DND-41 (cell line): ENCODE results near the gene EEF2K.
A peak's percentile ranks its signal among the peaks of the same experiment; 100 is the strongest.
"Not testable (repeated sequence)": the region's sequence is repeated elsewhere in the genome, so short reads cannot be mapped to it uniquely, and the experiment has no call there.

Experiments
- ATAC-seq: fragments of 200-7000 bp; cut with Tn5 transposase; 3 replicates; pipeline ENCODE4 v1.9.1; 2021; ENCODE audit warnings: low read depth; ENCODE audit not compliant: insufficient read depth
- DNase-seq: peaks from one replicate; pipeline ENCODE4 v3.0.0-alpha.2; 2020
- H2AFZ ChIP-seq: 2 replicates; pipeline ENCODE4 v1.6.0; 2012; ENCODE audit warnings: low read depth, low read length
- H3K27ac ChIP-seq: 2 replicates; pipeline ENCODE4 v1.5.1; 2012; ENCODE audit warnings: low read length, inconsistent platforms
- H3K27me3 ChIP-seq: fragments of 200-600 bp; sonication (generic); 2 replicates; pipeline ENCODE4 v1.6.0; 2012; ENCODE audit warnings: low read length, mild to moderate bottlenecking, inconsistent platforms; ENCODE audit not compliant: insufficient read depth, poor library complexity
- H3K36me3 ChIP-seq: 2 replicates; pipeline ENCODE4 v1.5.1; 2012; ENCODE audit warnings: low read length, inconsistent platforms; ENCODE audit not compliant: insufficient read depth
- H3K4me1 ChIP-seq: 2 replicates; pipeline ENCODE4 v1.5.1; 2012; ENCODE audit warnings: mild to moderate bottlenecking, low read length; ENCODE audit not compliant: insufficient read depth
- H3K4me2 ChIP-seq: 2 replicates; pipeline ENCODE4 v1.6.0; 2012; ENCODE audit warnings: mild to moderate bottlenecking, moderate library complexity, low read length, inconsistent platforms; ENCODE audit not compliant: insufficient read depth
- H3K4me3 ChIP-seq, 2 experiments: fragments of 200-600 bp in 1 of 2; shearing (Covaris generic) in 1 of 2; 2 replicates each; pipeline ENCODE4 v1.5.1; 2012 to 2016; ENCODE audit warnings: inconsistent platforms in 2 of 2, low read length in 2 of 2, mild to moderate bottlenecking in 2 of 2, low read depth in 1 of 2, moderate library complexity in 1 of 2
- H3K79me2 ChIP-seq: 2 replicates; pipeline ENCODE4 v1.6.0; 2012; ENCODE audit warnings: low read length, inconsistent platforms; ENCODE audit not compliant: insufficient read depth
- H3K9ac ChIP-seq: 2 replicates; pipeline ENCODE4 v1.6.0; 2012; ENCODE audit warnings: low read depth, mild to moderate bottlenecking, inconsistent platforms, low read length, moderate library complexity
- H3K9me3 ChIP-seq: 2 replicates; pipeline ENCODE4 v1.5.1; 2012; ENCODE audit warnings: low read length, moderate library complexity, mild to moderate bottlenecking, inconsistent platforms; ENCODE audit not compliant: insufficient read depth, severe bottlenecking
- H4K20me1 ChIP-seq: 2 replicates; pipeline ENCODE4 v1.6.0; 2012; ENCODE audit warnings: low read length; ENCODE audit not compliant: insufficient read depth
- CTCF ChIP-seq: IDR thresholded peaks from 2 replicates; pipeline ENCODE4 v1.5.1; 2012; ENCODE audit warnings: borderline replicate concordance, low read length, moderate library complexity, mild to moderate bottlenecking; ENCODE audit not compliant: poor library complexity, severe bottlenecking; ENCODE audit errors: extremely low read depth
- EZH2 ChIP-seq: IDR thresholded peaks from 3 replicates; pipeline ENCODE4 v1.6.1; 2012; ENCODE audit warnings: borderline replicate concordance, low read depth, mild to moderate bottlenecking, moderate library complexity, low read length, inconsistent platforms; ENCODE audit not compliant: severe bottlenecking

EEF2K gene

GRCh38 chr16:22214889-22215288 is 8.8 kb downstream of the EEF2K start:
- no peaks in the 10 kb centered on the region for H3K27me3 ChIP-seq
- H3K4me1 ChIP-seq: no peaks in the 10 kb centered on the region
- peaks cover 4% of the 10 kb centered on the region; the same call in 1 of the 2 replicates for H3K36me3 ChIP-seq
- ATAC-seq: no peak
- H3K9me3 ChIP-seq: no peaks in the 10 kb centered on the region
- H3K4me3 ChIP-seq: no peak overlapping the region
- peaks cover 13% of the 10 kb centered on the region for H3K79me2 ChIP-seq
- TF ChIP-seq CTCF (no peak), EZH2 (no peak)
- H3K27ac ChIP-seq: no peak overlapping the region
- no peak overlapping the region for H3K4me2 ChIP-seq
- H4K20me1 ChIP-seq: peaks cover 11% of the 10 kb centered on the region; the same call in 1 of the 2 replicates
- DNase-seq: no peak
- H2AFZ ChIP-seq: no peak overlapping the region
- no peak overlapping the region for H3K9ac ChIP-seq

- Histone ChIP-seq H3K9ac (no peak overlapping the region), H2AFZ (no peak overlapping the region), H3K27ac (no peak overlapping the region)
Measured at GRCh38 chr16:22216191-22216831, 10.2 kb downstream of the EEF2K start.

GRCh38 chr16:22216832-22217225 is 10.8 kb downstream of the EEF2K start:
- H3K27me3 ChIP-seq, H2AFZ ChIP-seq, H3K9me3 ChIP-seq, H3K27ac ChIP-seq, H3K4me2 ChIP-seq, ATAC-seq, H3K9ac ChIP-seq, H3K36me3 ChIP-seq, H3K79me2 ChIP-seq, DNase-seq, H3K4me3 ChIP-seq, H3K4me1 ChIP-seq, H4K20me1 ChIP-seq: not testable (repeated sequence)

More at GRCh38 chr16:22216191-22216831, 10.2 kb downstream of the EEF2K start:
- H3K36me3 ChIP-seq: peaks cover 4% of the 10 kb centered on the region
- H4K20me1 ChIP-seq: peaks cover 9% of the 10 kb centered on the region; the same call in 1 of the 2 replicates
- no peak overlapping the region for H3K4me2 ChIP-seq
- no peaks in the 10 kb centered on the region for H3K27me3 ChIP-seq
- TF ChIP-seq EZH2 (no peak), CTCF (no peak)
- no peak for DNase-seq
- no peaks in the 10 kb centered on the region for H3K4me1 ChIP-seq
- H3K9me3 ChIP-seq: no peaks in the 10 kb centered on the region
- 0 out of 2 replicates have a peak, but pooled peaks cover 2% of the 10 kb centered on the region for H3K79me2 ChIP-seq
- H3K4me3 ChIP-seq: no peak overlapping the region
- ATAC-seq: no peak

- Histone ChIP-seq H3K9ac (no peak overlapping the region), H2AFZ (no peak overlapping the region), H3K9me3 (no peaks in the 10 kb centered on the region), H3K79me2 (no peaks in the 10 kb centered on the region), H3K4me3 (no peak overlapping the region), H3K4me2 (no peak overlapping the region), H3K36me3 (peaks cover 4% of the 10 kb centered on the region), H4K20me1 (peaks cover 9% of the 10 kb centered on the region; the same call in 1 of the 2 replicates), H3K27ac (no peak overlapping the region), H3K27me3 (no peaks in the 10 kb centered on the region), H3K4me1 (no peaks in the 10 kb centered on the region)
- no peak for TF ChIP-seq CTCF
- TF ChIP-seq EZH2: no peak
- DNase-seq (no peak), ATAC-seq (peak; percentile 50; the same call in 1 of the 3 replicates)
Measured at GRCh38 chr16:22217890-22218730, 12.0 kb downstream of the EEF2K start.
